ENCODE measurements around the gene RIMS1.

RIMS1 gene

GRCh38 chr6:71886184-71887005, at the start of gene RIMS1:
Gene RIMS1 (plus strand): TSS chr6:71886550. CDS start chr6:71887024, 474 bp downstream.
- no peak for DNase-seq (ENCODE audit: low read depth in 2 of 2)

- DNase-seq (ENCODE audit: low read depth in 2 of 2) = no peak
Observed at GRCh38 chr6:71851214-71851613, 35.1 kb upstream of the RIMS1 start.

- no peak for DNase-seq (ENCODE audit: low read depth in 2 of 2)
Observed at GRCh38 chr6:71852948-71853347, 33.4 kb upstream of the RIMS1 start.

- no peak for DNase-seq (ENCODE audit: low read depth in 2 of 2)
Observed at GRCh38 chr6:71855406-71855805, 30.9 kb upstream of the RIMS1 start.

GRCh38 chr6:71879016-71879415, 7.3 kb upstream of the RIMS1 start:
- peak in 1 of 2 experiments; percentile 12 for DNase-seq (ENCODE audit: low read depth in 2 of 2)

- DNase-seq (ENCODE audit: low read depth in 2 of 2) = no peak
Observed at GRCh38 chr6:71887006-71887743, 825 bp downstream of the RIMS1 start.

- no peak for DNase-seq (ENCODE audit: low read depth in 2 of 2)
Observed at GRCh38 chr6:71887744-71888230, 1.4 kb downstream of the RIMS1 start.

GRCh38 chr6:71888756-71889340, 2.5 kb downstream of the RIMS1 start:
- no peak for DNase-seq (ENCODE audit: low read depth in 2 of 2)

- no peak for DNase-seq (ENCODE audit: low read depth in 2 of 2)
Observed at GRCh38 chr6:71889366-71889765, 3.0 kb downstream of the RIMS1 start.

GRCh38 chr6:71892641-71893040, 6.3 kb downstream of the RIMS1 start:
- no peak for DNase-seq (ENCODE audit: low read depth in 2 of 2)

GRCh38 chr6:71900642-71901041, 14.3 kb downstream of the RIMS1 start:
- no peak for DNase-seq (ENCODE audit: low read depth in 2 of 2)

GRCh38 chr6:71902261-71902660, 15.9 kb downstream of the RIMS1 start:
- DNase-seq (ENCODE audit: low read depth in 2 of 2) = no peak

GRCh38 chr6:71906813-71907212, 20.5 kb downstream of the RIMS1 start:
- DNase-seq (ENCODE audit: low read depth in 2 of 2) = no peak

GRCh38 chr6:71908162-71908765, 21.9 kb downstream of the RIMS1 start:
- DNase-seq (ENCODE audit: low read depth in 2 of 2) = no peak

GRCh38 chr6:71913444-71914234, 27.3 kb downstream of the RIMS1 start:
- no peak for DNase-seq (ENCODE audit: low read depth in 2 of 2)

GRCh38 chr6:71929047-71929446, 42.7 kb downstream of the RIMS1 start:
- no peak for DNase-seq (ENCODE audit: low read depth in 2 of 2)

GRCh38 chr6:71933881-71934280, 47.5 kb downstream of the RIMS1 start:
- DNase-seq (ENCODE audit: low read depth in 2 of 2) = no peak

- no peak for DNase-seq (ENCODE audit: low read depth in 2 of 2)
Observed at GRCh38 chr6:71965404-71965803, 79.1 kb downstream of the RIMS1 start.

- no peak for DNase-seq (ENCODE audit: low read depth in 2 of 2)
Observed at GRCh38 chr6:71967436-71967835, 81.1 kb downstream of the RIMS1 start.

- no peak for DNase-seq (ENCODE audit: low read depth in 2 of 2)
Observed at GRCh38 chr6:71977884-71978283, 91.5 kb downstream of the RIMS1 start.

- no peak for DNase-seq (ENCODE audit: low read depth in 2 of 2)
Observed at GRCh38 chr6:71979911-71980310, 93.6 kb downstream of the RIMS1 start.
